ENCODE measurements around the gene FAM124B.

GRCh38 chr2:224400886-224401632 lies 848 bp downstream of the FAM124B start:
- TF ChIP-seq CTCF (IDR thresholded peaks at IDR 0.05) = no peak
- no peak for TF ChIP-seq POLR2AphosphoS5 (IDR thresholded peaks at IDR 0.05)
- TF ChIP-seq POLR2A (IDR thresholded peaks at IDR 0.05) = no peak
- no peak for TF ChIP-seq EP300 (IDR thresholded peaks at IDR 0.05; ENCODE audit: low read depth)
